Gastroesophageal sphincter (tissue), 3 donors: Measurements from ENCODE around the gene PRR36.

ENCODE experiments used
- EP300 ChIP-seq: sonication (generic); formaldehyde crosslinking; IDR thresholded peaks from one replicate; pipeline ENCODE4 v1.6.1; 2017; ENCODE audit warnings: antibody characterized with exemption, mild to moderate bottlenecking
- POLR2A ChIP-seq, 2 donors: fragments of 450-650 bp; IDR thresholded peaks; one replicate each; pipeline ENCODE4 v1.6.1; 2017; ENCODE audit warnings: antibody characterized with exemption in 2 of 2, mild to moderate bottlenecking in 2 of 2, moderate library complexity in 1 of 2
- POLR2AphosphoS5 ChIP-seq: sonication (generic); formaldehyde crosslinking; IDR thresholded peaks from one replicate; pipeline ENCODE4 v1.6.1; 2017; ENCODE audit warnings: antibody characterized with exemption
- TF ChIP-seq, protein P1 (sequence below), 4 experiments: fragments of 200-600 bp in 2 of 4; fragments of 450-650 bp in 2 of 4; sonication (generic) in 1 of 4; IDR thresholded peaks; one replicate each; pipeline ENCODE4 v1.5.1; 2017 to 2019; ENCODE audit warnings: antibody characterized with exemption in 4 of 4, mild to moderate bottlenecking in 2 of 4, moderate library complexity in 2 of 4

DNA sequence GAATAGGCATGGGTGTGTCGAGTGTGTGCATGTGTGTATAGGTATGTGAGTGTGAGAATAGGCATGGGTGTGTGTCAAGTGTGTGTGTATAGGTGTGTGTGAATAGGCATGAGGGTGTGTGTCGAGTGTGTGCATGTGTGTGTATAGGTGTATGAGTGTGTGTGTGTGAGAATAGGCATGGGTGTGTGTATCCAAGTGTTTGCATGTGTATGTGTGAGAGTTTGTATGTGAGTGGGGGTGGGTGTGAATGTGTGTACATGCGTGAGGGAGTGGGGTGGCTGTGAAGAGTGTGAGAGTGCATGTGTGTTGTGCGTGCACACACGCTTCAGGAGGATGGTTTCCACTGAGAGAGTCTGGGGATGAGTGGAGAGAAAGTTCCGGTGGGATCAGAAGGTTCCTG, 30.7 kb downstream of the PRR36 start:
- TF ChIP-seq, protein P1, sequence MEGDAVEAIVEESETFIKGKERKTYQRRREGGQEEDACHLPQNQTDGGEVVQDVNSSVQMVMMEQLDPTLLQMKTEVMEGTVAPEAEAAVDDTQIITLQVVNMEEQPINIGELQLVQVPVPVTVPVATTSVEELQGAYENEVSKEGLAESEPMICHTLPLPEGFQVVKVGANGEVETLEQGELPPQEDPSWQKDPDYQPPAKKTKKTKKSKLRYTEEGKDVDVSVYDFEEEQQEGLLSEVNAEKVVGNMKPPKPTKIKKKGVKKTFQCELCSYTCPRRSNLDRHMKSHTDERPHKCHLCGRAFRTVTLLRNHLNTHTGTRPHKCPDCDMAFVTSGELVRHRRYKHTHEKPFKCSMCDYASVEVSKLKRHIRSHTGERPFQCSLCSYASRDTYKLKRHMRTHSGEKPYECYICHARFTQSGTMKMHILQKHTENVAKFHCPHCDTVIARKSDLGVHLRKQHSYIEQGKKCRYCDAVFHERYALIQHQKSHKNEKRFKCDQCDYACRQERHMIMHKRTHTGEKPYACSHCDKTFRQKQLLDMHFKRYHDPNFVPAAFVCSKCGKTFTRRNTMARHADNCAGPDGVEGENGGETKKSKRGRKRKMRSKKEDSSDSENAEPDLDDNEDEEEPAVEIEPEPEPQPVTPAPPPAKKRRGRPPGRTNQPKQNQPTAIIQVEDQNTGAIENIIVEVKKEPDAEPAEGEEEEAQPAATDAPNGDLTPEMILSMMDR (IDR thresholded peaks at IDR 0.05), result no peak
- no peak for TF ChIP-seq POLR2A (IDR thresholded peaks at IDR 0.05)
- no peak for TF ChIP-seq POLR2AphosphoS5
- TF ChIP-seq EP300, result no peak
